Adrenal gland (tissue), 12 donors: Measurements from ENCODE around the gene KRT76. TPM values are rescaled to one million over a fixed set of nuclear protein-coding genes. Genes with fewer than 3 reads are reported as not detected.

Experiments
- DNase-seq, 7 donors: peaks; one replicate each; pipeline ENCODE4 v3.0.0-alpha.2; 2019 to 2020
- H3K27ac ChIP-seq, 5 donors: fragments of 200-600 bp; sonication (generic) in 4 of 5; 1 replicate in 3 of 5; 2 replicates in 2 of 5; pipeline versions ENCODE4 v1.5.1 to v1.8.0; 2016 to 2020; ENCODE audit warnings: mild to moderate bottlenecking in 1 of 5
- H3K27me3 ChIP-seq: fragments of 200-600 bp; 2 replicates; pipeline ENCODE4 v1.8.0; 2021
- H3K36me3 ChIP-seq, 2 donors: fragments of 200-600 bp; replicated peaks in 1 of 2; 1 replicate in 1 of 2; 2 replicates in 1 of 2; pipeline versions ENCODE4 v1.5.1 to v1.8.0; 2018 to 2022
- H3K4me1 ChIP-seq, 2 donors: fragments of 200-600 bp; replicated peaks in 1 of 2; 1 replicate in 1 of 2; 2 replicates in 1 of 2; pipeline versions ENCODE4 v1.5.1 to v1.8.0; 2018 to 2021
- H3K4me3 ChIP-seq, 4 donors: fragments of 200-600 bp; sonication (generic) in 3 of 4; one replicate each; pipeline ENCODE4 v1.5.1; 2016 to 2018
- H3K9me3 ChIP-seq, 3 donors: fragments of 200-600 bp; sonication (generic) in 1 of 3; replicated peaks in 1 of 3; 1 replicate in 2 of 3; 2 replicates in 1 of 3; pipeline versions ENCODE4 v1.5.1 to v1.8.0; 2016 to 2021
- CTCF ChIP-seq, 6 experiments: fragments of 450-650 bp in 4 of 6; fragments of 200-600 bp in 2 of 6; sonication (generic) in 1 of 6; IDR thresholded peaks; 1 replicate in 5 of 6; 2 replicates in 1 of 6; pipeline versions ENCODE4 v1.5.1 to v1.8.0; 2016 to 2021; ENCODE audit warnings: antibody characterized with exemption in 6 of 6, mild to moderate bottlenecking in 2 of 6, moderate library complexity in 1 of 6
- POLR2A ChIP-seq, 2 donors: fragments of 450-650 bp; IDR thresholded peaks; one replicate each; pipeline ENCODE4 v1.6.1; 2017; ENCODE audit warnings: antibody characterized with exemption in 2 of 2, mild to moderate bottlenecking in 2 of 2, moderate library complexity in 1 of 2
- WGBS, 4 donors: extraction: QIAGEN DNeasy Blood & Tissue Kit in 2 of 4; methylation state at CpG; one replicate each; pipeline versions ENCODE4 v1.1.5 to v1.1.7; 2013 to 2017; 5-methylcytosine and 5-hydroxymethylcytosine counted together
- intact Hi-C, 2 donors: fragments of 100-400 bp; cut with DNase I; formaldehyde crosslinking; loops; one replicate each; pipeline versions ENCODE4 v1.14.1 to v1.15.0; 2022 to 2023
- polyA plus RNA-seq, 3 donors: library from polyadenylated mRNA; stranded (reverse); fragments of 200-250 nt in 2 of 3; fragments of 350-450 nt in 1 of 3; fragmentation: Illumina TruSeq in 1 of 3; extraction: RNeasy Lipid Tissue Mini Kit (QIAGEN cat#74804) in 1 of 3; gene quantifications; one replicate each; pipeline ENCODE4 v1.2.3, GENCODE V29; 2013 to 2014
- total RNA-seq, 9 donors: library from RNA; depleted of rRNA in 4 of 9; stranded (reverse); fragments of >200 nt in 4 of 9; fragments of 120-200 nt in 1 of 9; fragmentation: NEBNext Ultra II Directional in 1 of 9; extraction: Animal tissue kit (Norgen Biotek cat#: 25700) in 1 of 9; gene quantifications; one replicate each; pipeline versions ENCODE4 v1.1.0 to v1.2.4, GENCODE V29; 2013 to 2023
- donor health status: healthy with polysubstance abuse.
- donor health status: Bipolar disorder and iron deficiency.
- donor health status: DM: yes; HTN: yes; CAD: no.
- donor health status: DM: no; HTN: no; CAD: no.
- donor health status: DM: no; HTN: no; CAD: no.
- donor health status: DM: yes; HTN: yes; CAD: no.

Gene KRT76
- total and polyA plus RNA-seq, 12 donors: not detected

GRCh38 chr12:52728374-52728773, 48.8 kb downstream of the KRT76 start:
- Histone ChIP-seq H3K4me1 (no peaks in the 10 kb centered on the region), H3K36me3 (no peaks in the 10 kb centered on the region), H3K4me3 (no peak overlapping the region), H3K9me3 (no peaks in the 10 kb centered on the region), H3K27me3 (peaks cover 6% of the 10 kb centered on the region), H3K27ac (no peak overlapping the region)
- WGBS, 4 donors: 81 to 93% (median 89%) methylated on average over 2 of the region's 2 CpGs
- intact Hi-C loops: no loop called here
- no peak for TF ChIP-seq POLR2A (IDR thresholded peaks at IDR 0.05)
- no peak for TF ChIP-seq CTCF (IDR thresholded peaks at IDR 0.05)
- no peak for DNase-seq

GRCh38 chr12:52727037-52727436, 50.1 kb downstream of the KRT76 start:
- TF ChIP-seq CTCF (IDR thresholded peaks at IDR 0.05) (no peak), POLR2A (IDR thresholded peaks at IDR 0.05) (no peak)
- no peak overlapping the region for H3K4me3 ChIP-seq
- no peaks in the 10 kb centered on the region for H3K9me3 ChIP-seq
- H3K36me3 ChIP-seq: no peaks in the 10 kb centered on the region
- H3K27ac ChIP-seq: no peak overlapping the region
- WGBS, 4 donors: 68 to 79% (median 74%) methylated on average over 4 of the region's 4 CpGs
- peaks cover 8% of the 10 kb centered on the region for H3K27me3 ChIP-seq
- no peaks in the 10 kb centered on the region for H3K4me1 ChIP-seq
- no peak for DNase-seq
- intact Hi-C loops: no loop called here

- Histone ChIP-seq H3K36me3 (no peaks in the 10 kb centered on the region), H3K27ac (no peak overlapping the region), H3K9me3 (no peaks in the 10 kb centered on the region), H3K4me3 (no peak overlapping the region), H3K4me1 (no peaks in the 10 kb centered on the region), H3K27me3 (peaks cover 8% of the 10 kb centered on the region)
- DNase-seq: no peak
- intact Hi-C loops: no loop called here
- TF ChIP-seq POLR2A (IDR thresholded peaks at IDR 0.05): no peak
- TF ChIP-seq CTCF (IDR thresholded peaks at IDR 0.05): no peak
- 49 to 63% (median 58%) methylated on average over 2 of the region's 2 CpGs for WGBS, 4 donors
Measured at GRCh38 chr12:52726451-52726850, 50.7 kb downstream of the KRT76 start.

GRCh38 chr12:52724384-52724783, 52.8 kb downstream of the KRT76 start:
- no peak overlapping the region for H3K27ac ChIP-seq
- intact Hi-C loops: no loop called here
- 70 to 86% (median 85%) methylated on average over 2 to 3 of the region's 3 CpGs; no CpG with 5 or more reads in 1 of the 4 donors for WGBS, 4 donors
- peaks cover 8% of the 10 kb centered on the region for H3K27me3 ChIP-seq
- no peak overlapping the region for H3K4me3 ChIP-seq
- no peaks in the 10 kb centered on the region for H3K9me3 ChIP-seq
- TF ChIP-seq POLR2A (IDR thresholded peaks at IDR 0.05) (no peak), CTCF (IDR thresholded peaks at IDR 0.05) (no peak)
- no peak for DNase-seq
- H3K4me1 ChIP-seq: no peaks in the 10 kb centered on the region
- H3K36me3 ChIP-seq: no peaks in the 10 kb centered on the region
